GM23248 (cell line): ENCODE results near the gene SLC37A1.

Experiments
- EZH2 ChIP-seq: fragments of 200-600 bp; sonication (generic); IDR thresholded peaks from 2 replicates; pipeline ENCODE4 v1.6.1; 2018; ENCODE audit warnings: antibody characterized with exemption, mild to moderate bottlenecking; ENCODE audit not compliant: insufficient read depth, poor library complexity, severe bottlenecking
- EZH2phosphoT487 ChIP-seq: fragments of 200-600 bp; sonication (generic); IDR thresholded peaks from 2 replicates; pipeline ENCODE4 v1.6.1; 2018; ENCODE audit warnings: antibody characterized with exemption, moderate library complexity, mild to moderate bottlenecking, low read depth; ENCODE audit not compliant: insufficient read depth

DNA sequence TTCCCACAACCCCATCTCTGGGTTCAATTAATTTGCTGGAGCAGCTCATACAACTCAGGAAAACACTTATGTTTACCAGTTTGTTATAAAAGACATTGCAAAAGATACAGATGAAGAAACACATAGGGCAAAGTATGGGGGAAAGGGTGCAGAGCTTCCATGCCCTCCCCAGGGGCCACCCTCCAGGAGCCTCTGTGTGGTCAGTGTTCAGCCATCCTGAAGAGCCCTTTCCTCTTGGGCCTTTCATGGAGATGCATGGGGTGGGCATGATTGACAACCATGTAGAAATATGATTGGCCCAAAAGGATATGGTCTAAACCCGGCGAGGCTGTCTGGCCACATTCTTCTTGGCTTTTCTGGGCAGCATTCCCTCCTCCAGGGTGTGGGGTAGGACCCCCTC, 83.0 kb downstream of the SLC37A1 start:
- no peak for TF ChIP-seq EZH2
- TF ChIP-seq EZH2phosphoT487, result no peak
